ENCODE data around the gene PDE4D. TPM values are rescaled to one million over a fixed set of nuclear protein-coding genes. Genes with fewer than 3 reads are reported as not detected.
A peak's percentile ranks its signal among the peaks of the same experiment; 100 is the strongest.

PDE4D gene
- total RNA-seq, 1 experiment from 2014 or later, result 2.1 TPM

GRCh38 chr5:59569158-59569557 is 324.4 kb downstream of the PDE4D start:
- no peak for DNase-seq
- no peak overlapping the region for H3T11ph ChIP-seq (ENCODE audit: low read length)
- no peak overlapping the region for H2BK20ac ChIP-seq (ENCODE audit: low read depth, low read length, poor library complexity, severe bottlenecking)
- peak overlapping the region; percentile 10 to 92 (median 88); a peak in 5 of 7 replicates for H3K27ac Mint-ChIP-seq
- no peak overlapping the region for H3K4ac ChIP-seq (ENCODE audit: low read depth, low read length)
- H3K9me3 Mint-ChIP-seq, result peaks cover 3 to 13% of the 10 kb centered on the region in 2 experiments; a peak in 4 of 5 replicates
- no peak overlapping the region for H4K91ac ChIP-seq (ENCODE audit: insufficient read length, low read depth, low read length)
- no peak overlapping the region for H2BK5ac ChIP-seq (ENCODE audit: insufficient read length, low read length)
- no peaks in the 10 kb centered on the region for H3K79me2 ChIP-seq (ENCODE audit: insufficient read depth, low read length)
- H2AK5ac ChIP-seq (ENCODE audit: insufficient read length, low read length), result no peak overlapping the region
- H3K27me3 Mint-ChIP-seq (ENCODE audit: low read depth), result no peaks in the 10 kb centered on the region
- no peak overlapping the region for H3K4me2 ChIP-seq (ENCODE audit: insufficient read depth, insufficient read length, low read length)
- no peak overlapping the region for H2BK12ac ChIP-seq (ENCODE audit: insufficient read length, low read depth, low read length)
- no CpG with 5 or more reads among the region's 4 CpGs for WGBS (ENCODE audit: extremely low coverage, insufficient read length, low lambda C conversion rate)
- no peak overlapping the region for H2BK120ac ChIP-seq (ENCODE audit: low read depth, low read length, poor library complexity, severe bottlenecking)
- no peaks in the 10 kb centered on the region for H4K20me1 ChIP-seq (ENCODE audit: control insufficient read depth, insufficient read depth, insufficient read length)
- H3K4me1 Mint-ChIP-seq, result peaks cover 29 to 35% of the 10 kb centered on the region in 2 experiments
- H3K23me2 ChIP-seq (ENCODE audit: insufficient read length, low read depth, low read length, poor library complexity, severe bottlenecking), result no peaks in the 10 kb centered on the region
- no peak overlapping the region for H4K8ac ChIP-seq (replicated peaks; ENCODE audit: insufficient read length, low read depth, low read length)
- no peak overlapping the region for H3K56ac ChIP-seq (ENCODE audit: insufficient read length, low read depth, low read length)
- H3K18ac ChIP-seq (ENCODE audit: insufficient read length, low read depth, low read length), result no peak overlapping the region
- H3K27ac ChIP-seq (ENCODE audit: insufficient read length, low read depth, low read length), result peak overlapping the region; percentile 20
- H3K4me1 ChIP-seq (ENCODE audit: insufficient read depth, low read length), result peaks cover 4% of the 10 kb centered on the region; the same call in 1 of the 2 replicates
- no peak overlapping the region for H2BK15ac ChIP-seq (ENCODE audit: low read depth, low read length)
- H3K23ac ChIP-seq (ENCODE audit: insufficient read length, low read depth, low read length), result no peak overlapping the region
- H3K36me3 Mint-ChIP-seq (ENCODE audit: insufficient read depth in 1 of 3, low read depth in 3 of 3), result peaks cover 3 to 18% (median 12%) of the 10 kb centered on the region in 3 experiments; a peak in 6 of 7 replicates
- no peak overlapping the region for H2AFZ ChIP-seq (ENCODE audit: low read length)
- H3K79me1 ChIP-seq (ENCODE audit: insufficient read depth, low read depth, low read length, poor library complexity, severe bottlenecking), result no peaks in the 10 kb centered on the region
- no peak overlapping the region for H3K9ac ChIP-seq (ENCODE audit: extremely low read depth, insufficient read length, low read length)
- H4K5ac ChIP-seq (ENCODE audit: insufficient read length, low read depth, low read length), result no peak overlapping the region
- H3K4me3 Mint-ChIP-seq, result no peak overlapping the region
- no peak overlapping the region for H3K14ac ChIP-seq (ENCODE audit: insufficient read depth, low read length)
- no peak for TF ChIP-seq CTCF (conservative IDR thresholded peaks at IDR 0.05)
- no peaks in the 10 kb centered on the region for H3K9me3 ChIP-seq (ENCODE audit: control insufficient read depth, low read depth, low read length)
- H3K27me3 ChIP-seq (ENCODE audit: insufficient read depth, low read length), result no peaks in the 10 kb centered on the region
